MM.1S (cell line): ENCODE results near the gene MINDY4.

Experiments
- EZH2 ChIP-seq: fragments of 300-600 bp; sonication (generic); optimal IDR thresholded peaks from 2 replicates; pipeline ENCODE3; 2017; ENCODE audit warnings: low read depth, mild to moderate bottlenecking, antibody characterized with exemption, low read length, mixed read lengths
- EZH2phosphoT487 ChIP-seq: fragments of 300-600 bp; sonication (generic); IDR thresholded peaks from 2 replicates; pipeline ENCODE4 v1.6.1; 2018; ENCODE audit warnings: antibody characterized with exemption, low read length
- TF ChIP-seq, protein P1 (sequence below): fragments of 300-600 bp; sonication (generic); IDR thresholded peaks from 2 replicates; pipeline ENCODE4 v1.5.1; 2016; ENCODE audit warnings: antibody characterized with exemption, low read length, mixed read lengths

DNA sequence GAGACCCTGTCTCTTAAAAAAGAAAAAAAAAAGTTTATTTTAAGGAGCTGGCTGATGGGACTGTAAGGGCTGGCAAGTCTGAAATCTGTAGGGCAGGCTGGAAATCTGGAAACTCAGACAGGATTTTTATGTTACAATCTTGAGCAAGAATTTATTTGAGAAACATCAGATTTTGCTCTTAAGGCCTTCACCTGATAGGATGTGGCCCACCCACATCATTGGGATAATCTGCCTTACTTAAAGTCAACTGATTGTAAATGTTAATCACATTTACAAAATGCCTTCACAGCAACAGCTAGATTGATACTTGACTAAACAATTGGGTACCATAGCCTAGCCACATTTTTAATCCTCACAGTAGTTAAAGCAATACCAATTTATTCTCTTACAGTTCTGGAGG is 11.5 kb downstream of the MINDY4 start:
- TF ChIP-seq EZH2, result no peak
- TF ChIP-seq, protein P1, sequence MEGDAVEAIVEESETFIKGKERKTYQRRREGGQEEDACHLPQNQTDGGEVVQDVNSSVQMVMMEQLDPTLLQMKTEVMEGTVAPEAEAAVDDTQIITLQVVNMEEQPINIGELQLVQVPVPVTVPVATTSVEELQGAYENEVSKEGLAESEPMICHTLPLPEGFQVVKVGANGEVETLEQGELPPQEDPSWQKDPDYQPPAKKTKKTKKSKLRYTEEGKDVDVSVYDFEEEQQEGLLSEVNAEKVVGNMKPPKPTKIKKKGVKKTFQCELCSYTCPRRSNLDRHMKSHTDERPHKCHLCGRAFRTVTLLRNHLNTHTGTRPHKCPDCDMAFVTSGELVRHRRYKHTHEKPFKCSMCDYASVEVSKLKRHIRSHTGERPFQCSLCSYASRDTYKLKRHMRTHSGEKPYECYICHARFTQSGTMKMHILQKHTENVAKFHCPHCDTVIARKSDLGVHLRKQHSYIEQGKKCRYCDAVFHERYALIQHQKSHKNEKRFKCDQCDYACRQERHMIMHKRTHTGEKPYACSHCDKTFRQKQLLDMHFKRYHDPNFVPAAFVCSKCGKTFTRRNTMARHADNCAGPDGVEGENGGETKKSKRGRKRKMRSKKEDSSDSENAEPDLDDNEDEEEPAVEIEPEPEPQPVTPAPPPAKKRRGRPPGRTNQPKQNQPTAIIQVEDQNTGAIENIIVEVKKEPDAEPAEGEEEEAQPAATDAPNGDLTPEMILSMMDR, result no peak
- no peak for TF ChIP-seq EZH2phosphoT487
